Karpas-422 (cell line): ENCODE measurements around the gene RNF166. TPM values are rescaled to one million over a fixed set of nuclear protein-coding genes. Genes with fewer than 3 reads are reported as not detected.

Experiments
- DNase-seq: peaks from one replicate; pipeline ENCODE4 v3.0.0-alpha.2; 2015
- H2AFZ ChIP-seq: fragments of 200-600 bp; sonication (generic); 2 replicates; pipeline ENCODE4 v1.6.1; 2014; ENCODE audit warnings: antibody characterized with exemption, low read length, mixed read lengths
- H3K27ac ChIP-seq: fragments of 200-600 bp; sonication (generic); 2 replicates; pipeline ENCODE4 v1.5.1; 2014; ENCODE audit warnings: mild to moderate bottlenecking, low read length, moderate library complexity
- H3K27me3 ChIP-seq: fragments of 200-600 bp; sonication (generic); 2 replicates; pipeline ENCODE4 v1.6.1; 2014; ENCODE audit warnings: low read length, mixed read lengths
- H3K36me3 ChIP-seq: fragments of 200-600 bp; sonication (generic); 2 replicates; pipeline ENCODE4 v1.6.1; 2014; ENCODE audit warnings: low read length, mixed read lengths; ENCODE audit not compliant: insufficient read depth
- H3K4me1 ChIP-seq: fragments of 200-600 bp; sonication (generic); 2 replicates; pipeline ENCODE4 v1.6.1; 2014; ENCODE audit warnings: mild to moderate bottlenecking, low read length, mixed read lengths
- H3K4me2 ChIP-seq: fragments of 200-600 bp; sonication (generic); 2 replicates; pipeline ENCODE4 v1.6.1; 2014; ENCODE audit warnings: low read length, low read depth, mild to moderate bottlenecking; ENCODE audit not compliant: poor library complexity, severe bottlenecking
- H3K4me3 ChIP-seq: fragments of 200-600 bp; sonication (generic); 2 replicates; pipeline ENCODE4 v1.5.1; 2014; ENCODE audit warnings: mild to moderate bottlenecking, antibody characterized with exemption, low read length, mixed read lengths
- H3K79me2 ChIP-seq: fragments of 200-600 bp; sonication (generic); 2 replicates; pipeline ENCODE4 v1.6.1; 2014; ENCODE audit warnings: mild to moderate bottlenecking, low read length, mixed read lengths
- H3K9ac ChIP-seq: fragments of 200-600 bp; sonication (generic); 2 replicates; pipeline ENCODE4 v1.6.0; 2014; ENCODE audit warnings: low read length
- H3K9me2 ChIP-seq: fragments of 200-600 bp; sonication (generic), shearing (Covaris generic); replicated peaks from 2 replicates; pipeline ENCODE4 v1.6.0; 2014; ENCODE audit warnings: mild to moderate bottlenecking, low read length, moderate library complexity; ENCODE audit not compliant: insufficient read depth
- H3K9me3 ChIP-seq: fragments of 300-700, 200-600 bp; sonication (generic); 2 replicates; pipeline ENCODE4 v1.6.1; 2014; ENCODE audit warnings: low read length, mixed read lengths
- H4K20me1 ChIP-seq: fragments of 200-600 bp; sonication (generic); 2 replicates; pipeline ENCODE4 v1.6.1; 2014; ENCODE audit warnings: mild to moderate bottlenecking, antibody characterized with exemption, low read length, low read depth; ENCODE audit not compliant: insufficient read depth
- total RNA-seq: library from RNA; depleted of rRNA; stranded (reverse); fragments of >200 nt; shearing (Covaris generic); gene quantifications from 2 replicates; pipeline ENCODE4 v1.2.3, GENCODE V29; 2014; ENCODE audit warnings: low replicate concordance

The RNF166 gene
- total RNA-seq, 1 experiment from 2014 or later: 16.9 TPM

GRCh38 chr16:88723507-88723887, 17.3 kb upstream of the RNF166 start:
- Histone ChIP-seq H3K79me2 (no peaks in the 10 kb centered on the region), H3K9me2 (no peaks in the 10 kb centered on the region), H3K4me3 (no peak overlapping the region), H3K9me3 (no peaks in the 10 kb centered on the region), H3K4me1 (peaks cover 8% of the 10 kb centered on the region; the same call in 1 of the 2 replicates), H3K36me3 (no peaks in the 10 kb centered on the region), H2AFZ (no peak overlapping the region), H3K4me2 (no peak overlapping the region), H3K27ac (no peak overlapping the region), H4K20me1 (no peaks in the 10 kb centered on the region), H3K27me3 (no peaks in the 10 kb centered on the region), H3K9ac (no peak overlapping the region)
- no peak for DNase-seq

GRCh38 chr16:88722784-88723506, 16.7 kb upstream of the RNF166 start:
- Histone ChIP-seq H3K4me3 (no peak overlapping the region), H3K36me3 (no peaks in the 10 kb centered on the region), H3K9me2 (no peaks in the 10 kb centered on the region), H3K9ac (no peak overlapping the region), H3K4me2 (no peak overlapping the region), H3K27me3 (no peaks in the 10 kb centered on the region), H3K79me2 (no peaks in the 10 kb centered on the region), H2AFZ (no peak overlapping the region), H3K9me3 (no peaks in the 10 kb centered on the region), H3K27ac (no peak overlapping the region), H4K20me1 (no peaks in the 10 kb centered on the region), H3K4me1 (peaks cover 8% of the 10 kb centered on the region; the same call in 1 of the 2 replicates)
- no peak for DNase-seq

- Histone ChIP-seq H3K9me2 (no peaks in the 10 kb centered on the region), H3K4me3 (no peak overlapping the region), H3K27ac (no peak overlapping the region), H3K4me2 (no peak overlapping the region), H3K9ac (no peak overlapping the region), H3K9me3 (no peaks in the 10 kb centered on the region), H3K4me1 (peaks cover 8% of the 10 kb centered on the region; the same call in 1 of the 2 replicates), H3K27me3 (no peaks in the 10 kb centered on the region), H2AFZ (no peak overlapping the region), H3K79me2 (no peaks in the 10 kb centered on the region), H3K36me3 (no peaks in the 10 kb centered on the region), H4K20me1 (no peaks in the 10 kb centered on the region)
- no peak for DNase-seq
Observed at GRCh38 chr16:88721815-88722755, 15.9 kb upstream of the RNF166 start.

GRCh38 chr16:88721236-88721635, 15.0 kb upstream of the RNF166 start:
- Histone ChIP-seq H2AFZ (no peak overlapping the region), H3K27me3 (no peaks in the 10 kb centered on the region), H3K27ac (no peak overlapping the region), H3K79me2 (no peaks in the 10 kb centered on the region), H3K4me1 (peaks cover 8% of the 10 kb centered on the region; the same call in 1 of the 2 replicates), H4K20me1 (no peaks in the 10 kb centered on the region), H3K4me2 (no peak overlapping the region), H3K36me3 (no peaks in the 10 kb centered on the region), H3K4me3 (no peak overlapping the region), H3K9ac (no peak overlapping the region), H3K9me3 (no peaks in the 10 kb centered on the region), H3K9me2 (no peaks in the 10 kb centered on the region)
- DNase-seq: no peak

- H3K4me2 ChIP-seq: no peak overlapping the region
- no peaks in the 10 kb centered on the region for H3K9me3 ChIP-seq
- H3K27me3 ChIP-seq: no peaks in the 10 kb centered on the region
- H3K79me2 ChIP-seq: no peaks in the 10 kb centered on the region
- no peaks in the 10 kb centered on the region for H3K9me2 ChIP-seq
- peaks cover 8% of the 10 kb centered on the region; the same call in 1 of the 2 replicates for H3K4me1 ChIP-seq
- H3K36me3 ChIP-seq: no peaks in the 10 kb centered on the region
- no peak for DNase-seq
- H3K4me3 ChIP-seq: no peak overlapping the region
- no peak overlapping the region for H3K9ac ChIP-seq
- no peak overlapping the region for H2AFZ ChIP-seq
- H3K27ac ChIP-seq: no peak overlapping the region
- no peaks in the 10 kb centered on the region for H4K20me1 ChIP-seq
Observed at GRCh38 chr16:88720396-88720970, 14.3 kb upstream of the RNF166 start.

GRCh38 chr16:88719933-88720296, 13.7 kb upstream of the RNF166 start:
- Histone ChIP-seq H3K79me2 (no peaks in the 10 kb centered on the region), H3K36me3 (no peaks in the 10 kb centered on the region), H3K4me1 (peaks cover 3% of the 10 kb centered on the region; the same call in 1 of the 2 replicates), H2AFZ (no peak overlapping the region), H3K9ac (no peak overlapping the region), H3K4me2 (no peak overlapping the region), H3K9me3 (no peaks in the 10 kb centered on the region), H3K27me3 (no peaks in the 10 kb centered on the region), H3K9me2 (no peaks in the 10 kb centered on the region), H4K20me1 (no peaks in the 10 kb centered on the region), H3K4me3 (no peak overlapping the region), H3K27ac (no peak overlapping the region)
- DNase-seq: no peak

GRCh38 chr16:88719267-88719932, 13.2 kb upstream of the RNF166 start:
- Histone ChIP-seq H3K9me3 (no peaks in the 10 kb centered on the region), H4K20me1 (no peaks in the 10 kb centered on the region), H3K36me3 (no peaks in the 10 kb centered on the region), H2AFZ (no peak overlapping the region), H3K4me2 (no peak overlapping the region), H3K79me2 (no peaks in the 10 kb centered on the region), H3K4me1 (no peaks in the 10 kb centered on the region), H3K27ac (no peak overlapping the region), H3K9ac (no peak overlapping the region), H3K4me3 (no peak overlapping the region), H3K9me2 (no peaks in the 10 kb centered on the region), H3K27me3 (no peaks in the 10 kb centered on the region)
- no peak for DNase-seq
